HG02623 (cell line): ENCODE data around the gene HOXD10.

Experiments
- ATAC-seq: cut with Tn5 transposase; IDR thresholded peaks from one replicate; pipeline ENCODE4 v1.9.1; 2021; ENCODE audit warnings: moderate library complexity; ENCODE audit not compliant: unreplicated experiment

The HOXD10 gene

GRCh38 chr2:176115883-176116813 is at the start of gene HOXD10:
Gene HOXD10, plus strand, starts transcription at chr2:176116778. Its CDS starts 56 bp downstream, at chr2:176116834.
- ATAC-seq, result no peak

- no peak for ATAC-seq
These were observed 48.8 kb upstream of the HOXD10 start for GRCh38 chr2:176067589-176068418.

GRCh38 chr2:176068419-176068832 is 48.2 kb upstream of the HOXD10 start:
- ATAC-seq, result no peak

- no peak for ATAC-seq
These were observed 45.0 kb upstream of the HOXD10 start for GRCh38 chr2:176071330-176072291.

DNA sequence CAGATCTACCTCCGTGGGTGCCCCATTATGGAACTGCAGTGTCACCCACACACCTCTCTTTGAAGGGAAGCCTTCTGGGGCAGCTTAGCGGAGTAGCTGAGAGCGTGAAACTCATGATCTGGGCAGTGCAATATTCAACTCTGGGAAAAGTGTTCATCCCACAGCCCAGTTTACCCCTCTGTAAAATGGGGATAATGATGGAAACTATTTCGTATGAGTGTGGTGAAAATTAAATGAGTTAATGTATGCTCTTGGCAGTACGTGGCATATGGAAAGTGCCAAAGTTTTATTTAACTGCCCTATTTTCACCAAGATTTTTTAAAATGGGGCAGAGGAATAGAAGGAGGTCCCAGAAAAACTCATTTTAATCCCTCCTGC is 44.3 kb upstream of the HOXD10 start:
- no peak for ATAC-seq

DNA sequence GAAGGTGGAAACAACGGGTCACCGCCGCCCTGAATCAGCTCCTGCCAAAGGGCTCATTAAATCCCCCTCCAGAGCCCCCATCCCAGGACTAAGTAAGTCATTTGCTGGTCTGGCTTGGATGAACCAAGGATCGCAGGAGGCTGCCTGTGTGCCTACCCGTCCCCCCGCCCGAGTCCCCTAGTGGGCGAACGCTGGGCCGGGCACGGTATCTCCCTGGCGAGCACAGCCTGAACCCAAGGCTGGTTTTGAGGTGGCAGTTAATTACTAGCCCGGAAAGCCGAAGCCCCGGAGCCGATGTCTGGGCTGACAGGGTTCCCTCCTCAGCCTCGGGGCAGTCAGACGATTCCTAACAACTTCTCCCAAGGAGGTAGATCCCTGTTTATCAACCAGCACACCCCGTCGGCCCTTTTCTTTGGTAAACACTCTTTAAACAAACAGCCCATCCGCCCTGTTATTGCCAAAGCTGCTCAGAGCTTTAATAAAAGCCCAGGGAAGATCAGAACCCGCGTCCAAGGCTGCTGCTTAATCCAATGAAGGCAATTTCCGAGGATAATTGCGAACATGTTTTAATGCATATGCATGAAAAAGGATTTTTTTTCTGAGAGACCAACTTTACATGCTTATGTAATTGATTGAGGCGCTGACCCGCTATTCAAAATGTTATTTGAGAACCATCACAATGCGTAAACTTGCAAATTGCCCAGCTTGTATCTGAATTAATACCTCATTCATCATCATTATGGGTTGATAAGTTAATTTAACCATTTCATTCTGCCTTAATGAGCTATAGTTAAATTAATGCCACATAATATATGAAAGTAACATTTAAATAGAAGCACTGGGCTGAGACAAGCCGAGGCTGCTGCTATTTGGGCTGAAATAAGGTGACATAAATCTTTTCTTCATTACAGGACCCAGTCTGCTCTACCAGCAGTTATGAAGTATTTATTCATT is 43.4 kb upstream of the HOXD10 start:
- no peak for ATAC-seq

DNA sequence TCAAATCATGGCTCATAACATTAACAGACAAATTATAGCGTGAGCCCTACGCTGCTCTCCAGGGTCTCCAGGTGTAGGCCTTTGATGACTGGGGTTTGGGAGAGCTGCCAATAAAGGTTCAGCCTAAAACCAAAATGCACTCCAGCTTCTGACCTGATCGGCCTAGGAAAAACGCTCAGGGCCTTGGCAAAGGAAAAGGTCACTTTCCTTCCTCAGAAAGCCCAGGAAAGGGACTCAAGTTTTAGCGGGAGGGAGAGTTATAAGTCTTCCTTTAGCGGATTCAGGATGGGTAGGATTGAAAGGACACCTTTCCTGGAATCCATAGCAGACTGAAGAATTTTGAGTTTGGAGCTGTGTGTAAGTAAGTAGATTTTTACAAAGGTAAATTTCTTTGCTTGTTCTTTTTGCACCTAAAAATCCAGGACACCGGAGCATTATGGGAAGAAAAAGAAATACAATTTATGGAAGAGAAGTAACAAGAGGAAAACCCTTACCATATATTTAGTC is 41.6 kb upstream of the HOXD10 start:
- no peak for ATAC-seq

DNA sequence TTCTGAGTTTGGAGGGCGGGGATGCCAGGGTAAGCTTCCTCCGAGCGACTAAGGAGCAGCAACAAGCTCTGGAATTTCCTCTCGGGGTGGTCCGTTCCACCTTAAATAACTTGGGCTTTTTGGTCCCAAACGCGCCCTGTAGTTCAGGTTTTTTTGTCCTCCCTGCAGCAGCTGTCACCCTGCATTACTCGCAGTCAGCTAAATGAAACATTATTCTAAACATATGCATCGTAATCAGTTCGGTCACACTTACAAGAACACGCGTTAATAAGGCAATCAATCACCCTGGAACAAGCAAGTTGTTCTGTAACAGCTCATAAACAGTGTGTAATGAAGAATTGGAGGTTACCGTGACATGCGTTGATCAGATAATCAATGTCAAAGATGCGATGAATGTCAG is 41.1 kb upstream of the HOXD10 start:
- ATAC-seq, result no peak

DNA sequence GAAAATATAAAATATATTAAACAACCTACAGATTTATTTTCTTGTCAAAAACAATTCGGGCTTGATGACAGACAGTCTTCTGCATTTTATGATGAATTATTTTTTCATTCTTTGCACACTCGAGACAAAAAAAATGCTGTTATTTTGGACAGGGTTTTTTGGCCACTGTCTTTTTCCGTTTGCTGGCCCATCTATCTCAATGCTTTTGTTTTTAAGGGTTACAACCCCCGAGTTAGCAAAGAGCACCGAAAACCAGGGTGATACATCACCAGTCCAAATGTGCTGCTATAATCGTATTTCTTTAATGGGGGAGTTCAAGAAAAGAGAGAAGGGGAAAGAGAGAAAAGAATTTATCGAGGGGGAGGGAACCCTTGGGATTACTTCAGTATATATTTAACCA is 40.5 kb upstream of the HOXD10 start:
- ATAC-seq, result no peak

DNA sequence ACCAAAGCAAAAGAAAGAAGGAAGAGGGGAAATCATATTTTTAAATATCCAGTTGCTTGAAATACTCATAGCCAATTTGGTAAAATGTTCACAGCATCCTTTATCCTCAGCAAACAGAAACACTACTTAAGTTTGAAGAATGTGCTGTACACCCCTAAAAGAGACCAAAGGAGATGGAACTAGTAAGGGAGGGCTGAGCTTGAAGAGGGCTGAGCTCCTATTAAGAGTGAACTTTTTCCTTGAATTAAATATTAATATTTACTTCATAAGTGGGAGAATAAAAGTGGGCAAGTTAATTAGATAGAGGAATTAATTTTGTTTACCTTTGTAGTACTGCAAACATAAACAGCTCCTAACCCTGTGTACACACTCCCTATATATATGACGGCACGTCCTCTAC is 39.8 kb upstream of the HOXD10 start:
- ATAC-seq, result no peak

DNA sequence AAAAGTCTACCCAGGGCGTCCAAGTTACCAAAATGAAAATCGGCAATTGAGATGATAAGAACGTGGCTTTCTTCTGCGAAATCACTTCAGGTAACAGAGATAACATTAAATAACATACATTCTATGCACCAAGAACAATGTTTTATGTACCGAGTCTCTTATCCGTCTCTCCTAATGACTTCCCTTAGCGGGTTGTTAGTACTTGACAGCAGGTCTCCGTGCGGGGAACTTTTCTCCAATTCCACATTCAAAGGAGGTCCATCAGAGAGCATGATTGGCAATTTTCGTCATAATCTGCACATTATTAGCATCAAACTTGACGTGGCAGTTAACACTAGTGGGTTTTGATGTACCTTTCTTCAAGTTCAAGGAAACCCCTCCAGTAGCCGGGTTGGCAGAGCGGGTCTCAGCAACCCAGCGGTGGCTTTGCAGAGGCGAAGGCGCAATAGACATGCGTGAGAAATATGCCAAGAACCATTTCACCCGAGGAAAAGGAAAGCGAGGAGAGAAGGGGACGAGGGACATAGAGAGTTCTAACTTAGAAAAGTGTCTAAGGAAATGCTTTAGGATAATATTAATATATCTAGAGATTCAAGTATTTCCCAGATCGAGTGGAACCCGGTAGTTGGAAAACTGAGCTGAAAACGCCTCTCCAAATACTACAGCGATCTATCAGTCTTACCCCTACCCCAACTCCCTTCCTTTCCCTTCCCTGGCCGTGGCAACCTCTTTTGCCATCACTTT is 37.9 kb upstream of the HOXD10 start:
- no peak for ATAC-seq

DNA sequence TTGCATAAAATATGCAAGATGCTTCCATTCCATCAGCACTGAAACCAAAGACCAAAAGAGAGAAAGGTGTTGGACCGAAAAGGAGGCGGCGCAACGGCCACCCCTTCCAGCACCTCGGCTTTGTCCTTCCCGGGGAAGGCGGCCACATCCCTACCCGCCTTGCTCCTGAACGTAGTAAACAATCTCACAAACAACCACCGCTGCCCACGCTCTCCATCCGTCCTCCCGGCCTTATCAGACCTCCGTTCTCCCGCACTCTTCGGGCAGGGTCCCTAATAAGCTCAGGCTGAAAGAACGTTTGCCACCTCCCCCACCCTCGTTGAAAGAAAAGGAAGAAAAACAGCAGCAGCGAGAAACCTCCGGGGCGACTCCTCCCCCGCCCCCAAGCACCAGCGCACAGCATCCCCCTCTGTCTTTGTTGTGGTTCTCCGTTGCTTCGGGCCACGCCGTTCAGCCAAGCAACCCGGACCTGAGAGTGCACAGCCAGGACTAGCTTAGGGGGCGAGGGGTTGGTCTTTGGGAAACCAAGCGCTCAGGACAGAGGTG is 37.2 kb upstream of the HOXD10 start:
- ATAC-seq, result no peak

DNA sequence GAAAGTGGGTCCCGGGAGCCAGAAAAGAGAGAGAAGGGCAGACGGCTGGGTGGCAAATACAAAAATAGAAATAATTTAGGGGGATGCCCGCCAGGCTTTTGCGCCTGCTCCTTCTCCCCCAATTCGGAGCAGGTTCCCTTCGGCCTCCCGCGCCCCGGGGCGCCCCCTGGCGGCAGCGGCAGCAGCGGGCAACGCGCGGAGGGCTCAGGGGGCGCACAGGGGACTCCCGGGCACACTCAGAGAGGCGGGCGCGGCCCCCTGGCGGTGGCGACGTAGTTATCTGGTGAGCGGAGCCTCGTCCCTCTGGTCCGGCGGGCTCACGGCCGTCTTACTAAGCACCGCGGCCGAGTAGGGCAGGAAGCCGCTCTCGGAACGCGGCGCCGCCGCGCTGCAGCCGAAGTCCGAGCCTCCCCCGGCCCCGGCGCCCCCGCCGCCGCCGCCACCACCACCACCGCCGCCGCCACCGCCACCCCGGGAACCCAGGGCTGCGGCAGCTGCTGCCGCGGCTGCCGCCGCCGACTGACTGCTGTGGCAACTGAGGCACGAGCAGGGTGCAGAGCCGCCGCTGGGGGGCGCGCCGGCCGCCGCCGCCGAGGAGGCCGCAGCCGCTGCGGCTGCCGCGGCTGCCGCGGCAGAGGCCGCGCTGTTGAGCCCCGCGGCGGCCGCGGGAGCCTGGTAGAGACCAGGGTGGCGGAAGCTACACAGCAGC is 36.6 kb upstream of the HOXD10 start:
- ATAC-seq, result no peak

- no peak for ATAC-seq
These were observed 35.8 kb upstream of the HOXD10 start for GRCh38 chr2:176080540-176081375.

GRCh38 chr2:176081376-176081836 is 35.2 kb upstream of the HOXD10 start:
- ATAC-seq, result no peak

DNA sequence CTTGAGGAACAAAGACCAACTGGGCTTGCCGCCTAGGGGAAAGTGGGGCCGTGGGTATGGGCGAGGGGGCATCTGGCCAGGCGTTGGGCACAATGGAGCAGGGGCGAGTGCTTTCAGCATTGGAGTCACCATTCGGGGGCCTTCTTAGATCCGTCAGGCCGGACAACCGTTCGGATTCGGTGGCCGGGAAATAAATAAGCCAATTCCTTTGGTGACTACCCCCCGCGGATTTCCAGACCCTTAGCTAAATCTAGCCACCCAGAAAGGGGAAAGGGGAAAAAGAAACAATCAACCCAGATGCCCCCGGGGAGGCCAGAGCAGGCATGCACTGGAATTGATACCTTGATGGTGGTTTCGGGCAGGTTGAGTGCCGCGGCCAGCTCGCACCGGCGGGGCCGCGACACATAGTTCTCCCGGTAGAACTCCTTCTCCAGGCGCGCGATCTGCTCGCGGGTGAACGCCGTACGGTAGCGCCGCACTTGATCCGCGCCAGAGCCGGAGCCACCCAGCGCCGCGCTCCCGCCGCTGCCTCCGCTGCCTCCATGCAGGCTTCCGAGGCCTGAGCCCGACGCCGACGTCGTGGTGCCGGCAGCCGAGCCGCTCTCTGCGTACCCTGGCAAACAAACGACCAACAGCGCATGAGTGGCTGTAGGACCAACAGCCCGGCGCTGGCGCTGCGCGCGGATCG is 34.6 kb upstream of the HOXD10 start:
- no peak for ATAC-seq
